Fibroblast of skin of left quadriceps (primary cell): ENCODE measurements around the gene NOS1.
"Not testable (repeated sequence)": the region's sequence is repeated elsewhere in the genome, so short reads cannot be mapped to it uniquely, and the experiment has no call there.

ENCODE experiments used
- DNase-seq, 2 experiments: peaks; one replicate each; pipeline ENCODE4 v3.0.0-alpha.2; 2013; ENCODE audit warnings: low read depth in 2 of 2

The NOS1 gene

GRCh38 chr12:117361347-117361751 lies at the start of gene NOS1:
Gene NOS1, minus strand, starts transcription at chr12:117361626. Its CDS starts 30,557 bp downstream, at chr12:117331069.
- no peak for DNase-seq

- no peak for DNase-seq
Observed at GRCh38 chr12:117409286-117409685, 47.9 kb upstream of the NOS1 start.

- DNase-seq = peak; percentile 24 to 27
Observed at GRCh38 chr12:117408161-117408791, 46.9 kb upstream of the NOS1 start.

- DNase-seq = no peak
Observed at GRCh38 chr12:117404940-117405339, 43.5 kb upstream of the NOS1 start.

GRCh38 chr12:117404203-117404853 lies 42.9 kb upstream of the NOS1 start:
- no peak for DNase-seq

GRCh38 chr12:117403586-117404139 lies 42.2 kb upstream of the NOS1 start:
- DNase-seq = no peak

GRCh38 chr12:117402363-117402762 lies 40.9 kb upstream of the NOS1 start:
- no peak for DNase-seq

- no peak for DNase-seq
Observed at GRCh38 chr12:117400912-117401311, 39.5 kb upstream of the NOS1 start.

- not testable (repeated sequence) for DNase-seq
Observed at GRCh38 chr12:117398482-117398881, 37.1 kb upstream of the NOS1 start.

GRCh38 chr12:117395766-117396165 lies 34.3 kb upstream of the NOS1 start:
- no peak for DNase-seq

- DNase-seq = no peak
Observed at GRCh38 chr12:117394491-117394890, 33.1 kb upstream of the NOS1 start.

- no peak for DNase-seq
Observed at GRCh38 chr12:117393656-117394055, 32.2 kb upstream of the NOS1 start.

- DNase-seq = no peak
Observed at GRCh38 chr12:117390866-117391265, 29.4 kb upstream of the NOS1 start.

- DNase-seq = no peak
Observed at GRCh38 chr12:117388951-117389446, 27.6 kb upstream of the NOS1 start.

GRCh38 chr12:117387832-117388231 lies 26.4 kb upstream of the NOS1 start:
- no peak for DNase-seq

- DNase-seq = no peak
Observed at GRCh38 chr12:117384735-117385134, 23.3 kb upstream of the NOS1 start.

GRCh38 chr12:117380083-117380482 lies 18.7 kb upstream of the NOS1 start:
- DNase-seq = no peak

GRCh38 chr12:117377758-117378157 lies 16.3 kb upstream of the NOS1 start:
- DNase-seq = no peak

- no peak for DNase-seq
Observed at GRCh38 chr12:117370588-117370987, 9.2 kb upstream of the NOS1 start.

- DNase-seq = not testable (repeated sequence)
Observed at GRCh38 chr12:117370000-117370399, 8.6 kb upstream of the NOS1 start.

GRCh38 chr12:117367006-117367638 lies 5.7 kb upstream of the NOS1 start:
- DNase-seq = peak; percentile 34 to 42

- DNase-seq = no peak
Observed at GRCh38 chr12:117365049-117365616, 3.7 kb upstream of the NOS1 start.
